ENCODE results near the gene BABAM2.

BABAM2 gene

GRCh38 chr2:28172114-28172898 lies 281.8 kb downstream of the BABAM2 start:
- DNase-seq = no peak

- DNase-seq = no peak
Observed at GRCh38 chr2:28173377-28173776, 282.8 kb downstream of the BABAM2 start.

GRCh38 chr2:28174211-28174610 lies 283.7 kb downstream of the BABAM2 start:
- DNase-seq = no peak

- no peak for DNase-seq
Observed at GRCh38 chr2:28175028-28175427, 284.5 kb downstream of the BABAM2 start.

GRCh38 chr2:28178946-28179345 lies 288.4 kb downstream of the BABAM2 start:
- no peak for DNase-seq

GRCh38 chr2:28181801-28182200 lies 291.3 kb downstream of the BABAM2 start:
- no peak for DNase-seq

- DNase-seq = no peak
Observed at GRCh38 chr2:28182348-28182747, 291.8 kb downstream of the BABAM2 start.

GRCh38 chr2:28185153-28185552 lies 294.6 kb downstream of the BABAM2 start:
- DNase-seq = no peak

- no peak for DNase-seq
Observed at GRCh38 chr2:28185891-28186290, 295.4 kb downstream of the BABAM2 start.

- DNase-seq = no peak
Observed at GRCh38 chr2:28187186-28187585, 296.7 kb downstream of the BABAM2 start.

- no peak for DNase-seq
Observed at GRCh38 chr2:28188436-28188835, 297.9 kb downstream of the BABAM2 start.

- DNase-seq = no peak
Observed at GRCh38 chr2:28193630-28194403, 303.3 kb downstream of the BABAM2 start.

- DNase-seq = no peak
Observed at GRCh38 chr2:28199995-28200679, 309.6 kb downstream of the BABAM2 start.

GRCh38 chr2:28201671-28202180 lies 311.2 kb downstream of the BABAM2 start:
- DNase-seq = no peak

GRCh38 chr2:28202719-28203118 lies 312.2 kb downstream of the BABAM2 start:
- DNase-seq = no peak

GRCh38 chr2:28206762-28207161 lies 316.2 kb downstream of the BABAM2 start:
- no peak for DNase-seq

- DNase-seq = no peak
Observed at GRCh38 chr2:28209261-28209691, 318.7 kb downstream of the BABAM2 start.

- DNase-seq = no peak
Observed at GRCh38 chr2:28209864-28210263, 319.3 kb downstream of the BABAM2 start.

- no peak for DNase-seq
Observed at GRCh38 chr2:28210535-28210934, 320.0 kb downstream of the BABAM2 start.

- no peak for DNase-seq
Observed at GRCh38 chr2:28216331-28216730, 325.8 kb downstream of the BABAM2 start.

- no peak for DNase-seq
Observed at GRCh38 chr2:28217042-28217740, 326.7 kb downstream of the BABAM2 start.

- DNase-seq = no peak
Observed at GRCh38 chr2:28219138-28219537, 328.6 kb downstream of the BABAM2 start.

All from activated CD4-positive, alpha-beta T cell treated with anti-CD3 and anti-CD28 coated beads for 4 hours (primary cell).